Endodermal cell (in vitro differentiated cells): Measurements from ENCODE around the gene LHX3. TPM values are rescaled to one million over a fixed set of nuclear protein-coding genes. Genes with fewer than 3 reads are reported as not detected.
A peak's percentile ranks its signal among the peaks of the same experiment; 100 is the strongest.

Experiments used
- DNase-seq: peaks from one replicate; pipeline ENCODE4 v3.0.0-alpha.2; 2017
- H3K27ac ChIP-seq: 2 replicates; pipeline ENCODE4 v1.5.1; 2013; ENCODE audit warnings: mild to moderate bottlenecking, low read depth, low read length, moderate library complexity
- H3K27me3 ChIP-seq: 2 replicates; pipeline ENCODE4 v1.6.1; 2013; ENCODE audit warnings: mild to moderate bottlenecking, low read length, moderate library complexity; ENCODE audit not compliant: insufficient read depth, control insufficient read depth, poor library complexity, severe bottlenecking
- H3K36me3 ChIP-seq: 2 replicates; pipeline ENCODE4 v1.7.0; 2013; ENCODE audit warnings: mild to moderate bottlenecking, low read length, moderate library complexity; ENCODE audit not compliant: control insufficient read depth, insufficient read depth
- H3K4me1 ChIP-seq: one replicate; pipeline ENCODE4 v1.7.0; 2013; ENCODE audit warnings: low read length; ENCODE audit not compliant: control insufficient read depth, insufficient read depth
- H3K4me3 ChIP-seq: 2 replicates; pipeline ENCODE4 v1.5.1; 2013; ENCODE audit warnings: mild to moderate bottlenecking, low read length, moderate library complexity
- H3K9ac ChIP-seq: 2 replicates; pipeline ENCODE4 v1.6.1; 2013; ENCODE audit warnings: mild to moderate bottlenecking, low read length, moderate library complexity; ENCODE audit not compliant: poor library complexity, severe bottlenecking; ENCODE audit errors: extremely low read depth
- H3K9me3 ChIP-seq: 2 replicates; pipeline ENCODE4 v1.6.1; 2013; ENCODE audit warnings: mild to moderate bottlenecking, low read length, moderate library complexity; ENCODE audit not compliant: control insufficient read depth
- H3K27ac Mint-ChIP-seq: 2 replicates; pipeline ENCODE4 v1.8.0; 2020; ENCODE audit warnings: mixed read lengths
- H3K27me3 Mint-ChIP-seq: 2 replicates; pipeline ENCODE4 v1.8.0; 2021; ENCODE audit warnings: mild to moderate bottlenecking, mixed read lengths; ENCODE audit not compliant: insufficient read depth
- H3K36me3 Mint-ChIP-seq: 2 replicates; pipeline ENCODE4 v1.8.0; 2020; ENCODE audit warnings: low read depth, mixed read lengths
- H3K4me1 Mint-ChIP-seq: 2 replicates; pipeline ENCODE4 v1.8.0; 2020; ENCODE audit warnings: mixed read lengths
- H3K4me3 Mint-ChIP-seq: 2 replicates; pipeline ENCODE4 v1.8.0; 2020; ENCODE audit warnings: mild to moderate bottlenecking, moderate library complexity, mixed read lengths
- H3K9me3 Mint-ChIP-seq: 2 replicates; pipeline ENCODE4 v1.8.0; 2020; ENCODE audit warnings: mild to moderate bottlenecking, mixed read lengths
- CTCF ChIP-seq: fragments of 200-600 bp; sonication (generic); conservative IDR thresholded peaks from 2 replicates; pipeline ENCODE4 v1.5.0; 2021; ENCODE audit warnings: antibody characterized with exemption, mild to moderate bottlenecking
- WGBS, 2 experiments: methylation state at CpG; one replicate each; pipeline versions ENCODE4 v1.1.5 to v1.1.7; 2013; ENCODE audit warnings: missing lambda C conversion rate in 2 of 2, mixed read lengths in 1 of 2; ENCODE audit not compliant: insufficient coverage in 1 of 2, insufficient read length in 1 of 2; 5-methylcytosine and 5-hydroxymethylcytosine counted together
- total RNA-seq, 2 donors: library from RNA; stranded (reverse); fragmentation: NEBNext Ultra II Directional in 1 of 2; extraction: Animal tissue kit (Norgen Biotek cat#: 25700) in 1 of 2; gene quantifications; 2 replicates in 1 of 2; 3 replicates in 1 of 2; pipeline ENCODE4 v1.2.1, GENCODE V29; 2021

LHX3 gene
- total RNA-seq, 2 donors from 2014 or later, result not detected

GRCh38 chr9:136242918-136243525 lies 38.1 kb upstream of the LHX3 start:
- H3K27ac ChIP-seq, result no peak overlapping the region
- DNase-seq, result no peak
- Mint-ChIP-seq H3K4me1 (peaks cover 17% of the 10 kb centered on the region), H3K4me3 (no peak overlapping the region), H3K9me3 (no peaks in the 10 kb centered on the region), H3K27me3 (peaks cover 10% of the 10 kb centered on the region), H3K36me3 (no peaks in the 10 kb centered on the region), H3K27ac (no peak overlapping the region)
- H3K4me3 ChIP-seq, result no peak overlapping the region
- TF ChIP-seq CTCF, result peak; percentile 13
- no peaks in the 10 kb centered on the region for H3K36me3 ChIP-seq
- no peaks in the 10 kb centered on the region for H3K9me3 ChIP-seq
- peaks cover 7% of the 10 kb centered on the region for H3K4me1 ChIP-seq
- H3K27me3 ChIP-seq, result no peaks in the 10 kb centered on the region
- 72 to 75% methylated on average over 5 to 6 of the region's 6 CpGs for WGBS, 2 experiments
- no peak overlapping the region for H3K9ac ChIP-seq

GRCh38 chr9:136242248-136242647 lies 37.3 kb upstream of the LHX3 start:
- H3K27me3 ChIP-seq, result no peaks in the 10 kb centered on the region
- no peak overlapping the region for H3K4me3 ChIP-seq
- H3K9ac ChIP-seq, result no peak overlapping the region
- H3K4me1 ChIP-seq, result peaks cover 7% of the 10 kb centered on the region
- H3K27me3 Mint-ChIP-seq, result peaks cover 8% of the 10 kb centered on the region
- H3K4me1 Mint-ChIP-seq, result peaks cover 12% of the 10 kb centered on the region
- H3K27ac ChIP-seq, result no peak overlapping the region
- no peaks in the 10 kb centered on the region for H3K36me3 ChIP-seq
- H3K27ac Mint-ChIP-seq, result no peak overlapping the region
- TF ChIP-seq CTCF, result no peak
- no peaks in the 10 kb centered on the region for H3K9me3 ChIP-seq
- H3K9me3 Mint-ChIP-seq, result no peaks in the 10 kb centered on the region
- WGBS, 2 experiments, result 95 to 96% methylated on average over 7 to 8 of the region's 8 CpGs
- no peak for DNase-seq
- H3K4me3 Mint-ChIP-seq, result no peak overlapping the region
- H3K36me3 Mint-ChIP-seq, result no peaks in the 10 kb centered on the region

GRCh38 chr9:136241542-136241941 lies 36.6 kb upstream of the LHX3 start:
- Histone ChIP-seq H3K27me3 (no peaks in the 10 kb centered on the region), H3K27ac (no peak overlapping the region), H3K36me3 (no peaks in the 10 kb centered on the region), H3K9me3 (no peaks in the 10 kb centered on the region), H3K4me3 (no peak overlapping the region), H3K9ac (no peak overlapping the region), H3K4me1 (peaks cover 7% of the 10 kb centered on the region)
- Mint-ChIP-seq H3K27me3 (peaks cover 5% of the 10 kb centered on the region), H3K36me3 (no peaks in the 10 kb centered on the region), H3K4me3 (no peak overlapping the region), H3K27ac (peak overlapping the region; percentile 48), H3K9me3 (no peaks in the 10 kb centered on the region), H3K4me1 (peaks cover 12% of the 10 kb centered on the region)
- no peak for TF ChIP-seq CTCF
- no peak for DNase-seq
- 93 to 98% methylated on average over 11 to 13 of the region's 13 CpGs for WGBS, 2 experiments
